ENCODE results near the gene MAP2. TPM values are rescaled to one million over a fixed set of nuclear protein-coding genes. Genes with fewer than 3 reads are reported as not detected.

The MAP2 gene
- total and polyA plus RNA-seq, 2 donors from 2014 or later = 3.6 to 11.4 TPM

DNA sequence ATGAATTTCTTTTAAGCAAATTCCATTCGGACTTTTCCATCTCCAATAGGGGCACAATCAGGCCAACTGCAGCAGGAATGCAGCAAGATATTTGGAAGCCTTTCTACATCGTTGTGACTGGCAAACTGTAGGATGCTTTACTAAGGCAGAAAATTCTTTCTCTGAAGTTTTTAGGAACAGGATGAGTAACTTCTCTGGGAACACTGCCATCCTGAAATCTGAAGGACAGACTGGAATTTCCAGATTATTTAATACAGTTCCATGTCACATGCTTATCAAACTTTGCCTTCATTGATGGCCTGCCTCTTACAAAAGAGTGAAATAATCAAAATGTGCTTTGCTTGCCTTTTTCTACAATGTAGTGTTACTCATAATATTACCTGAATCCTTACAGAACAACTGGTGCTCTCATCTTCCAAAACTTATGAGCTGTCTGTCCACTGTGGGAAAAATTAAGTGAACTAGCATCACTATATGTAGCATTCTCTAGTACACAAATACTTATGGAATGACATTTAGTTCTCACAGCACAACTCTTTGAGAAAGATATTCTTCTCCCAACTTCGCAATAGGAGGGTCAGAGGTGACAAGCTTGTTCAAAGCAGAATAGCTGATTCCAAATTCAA lies 32.0 kb upstream of the MAP2 start:
- H3K4me1 ChIP-seq (ENCODE audit: control insufficient read depth in 2 of 3, insufficient read depth in 2 of 3, low read depth in 1 of 3, low read length in 3 of 3) = no peaks in the 10 kb centered on the region
- no peak overlapping the region for H3K4me3 ChIP-seq (ENCODE audit: low read length in 3 of 3)
- H3K27ac ChIP-seq (ENCODE audit: low read depth in 2 of 2, low read length in 2 of 2) = no peak overlapping the region
- no peak overlapping the region for H3K9ac ChIP-seq (ENCODE audit: low read length in 3 of 3)
- intact Hi-C loops (cut with DNase I) = no loop called here
- H3K36me3 ChIP-seq (ENCODE audit: control insufficient read depth in 2 of 3, insufficient read depth in 3 of 3, low read length in 3 of 3) = no peaks in the 10 kb centered on the region
- no peaks in the 10 kb centered on the region for H3K27me3 ChIP-seq (ENCODE audit: control insufficient read depth, insufficient read depth, low read length)
- no peak for TF ChIP-seq CTCF (IDR thresholded peaks at IDR 0.05; ENCODE audit: borderline replicate concordance, extremely low read depth, insufficient read depth)
- no peaks in the 10 kb centered on the region for H3K9me3 ChIP-seq (ENCODE audit: control insufficient read depth in 2 of 3, insufficient read depth in 1 of 3, low read length in 3 of 3)
- FAIRE-seq = no peak
- DNase-seq = no peak

- Histone ChIP-seq H3K36me3 (ENCODE audit: control insufficient read depth in 2 of 3, insufficient read depth in 3 of 3, low read length in 3 of 3) (no peaks in the 10 kb centered on the region), H3K4me1 (ENCODE audit: control insufficient read depth in 2 of 3, insufficient read depth in 2 of 3, low read depth in 1 of 3, low read length in 3 of 3) (no peaks in the 10 kb centered on the region), H3K27ac (ENCODE audit: low read depth in 2 of 2, low read length in 2 of 2) (no peak overlapping the region), H3K4me3 (ENCODE audit: low read length in 3 of 3) (no peak overlapping the region), H3K9me3 (ENCODE audit: control insufficient read depth in 2 of 3, insufficient read depth in 1 of 3, low read length in 3 of 3) (no peaks in the 10 kb centered on the region), H3K9ac (ENCODE audit: low read length in 3 of 3) (no peak overlapping the region), H3K27me3 (ENCODE audit: control insufficient read depth, insufficient read depth, low read length) (no peaks in the 10 kb centered on the region)
- no peak for TF ChIP-seq CTCF (IDR thresholded peaks at IDR 0.05; ENCODE audit: borderline replicate concordance, extremely low read depth, insufficient read depth)
- FAIRE-seq (no peak), DNase-seq (no peak)
- intact Hi-C loops (cut with DNase I) = no loop called here
Observed at GRCh38 chr2:209395229-209395628, 28.6 kb upstream of the MAP2 start.

GRCh38 chr2:209395652-209396051 lies 28.2 kb upstream of the MAP2 start:
- FAIRE-seq = no peak
- intact Hi-C loops (cut with DNase I) = no loop called here
- no peak overlapping the region for H3K4me3 ChIP-seq (ENCODE audit: low read length in 3 of 3)
- DNase-seq = no peak
- no peaks in the 10 kb centered on the region for H3K4me1 ChIP-seq (ENCODE audit: control insufficient read depth in 2 of 3, insufficient read depth in 2 of 3, low read depth in 1 of 3, low read length in 3 of 3)
- no peaks in the 10 kb centered on the region for H3K36me3 ChIP-seq (ENCODE audit: control insufficient read depth in 2 of 3, insufficient read depth in 3 of 3, low read length in 3 of 3)
- no peaks in the 10 kb centered on the region for H3K9me3 ChIP-seq (ENCODE audit: control insufficient read depth in 2 of 3, insufficient read depth in 1 of 3, low read length in 3 of 3)
- no peak overlapping the region for H3K9ac ChIP-seq (ENCODE audit: low read length in 3 of 3)
- TF ChIP-seq CTCF (IDR thresholded peaks at IDR 0.05; ENCODE audit: borderline replicate concordance, extremely low read depth, insufficient read depth) = no peak
- no peak overlapping the region for H3K27ac ChIP-seq (ENCODE audit: low read depth in 2 of 2, low read length in 2 of 2)
- no peaks in the 10 kb centered on the region for H3K27me3 ChIP-seq (ENCODE audit: control insufficient read depth, insufficient read depth, low read length)

DNA sequence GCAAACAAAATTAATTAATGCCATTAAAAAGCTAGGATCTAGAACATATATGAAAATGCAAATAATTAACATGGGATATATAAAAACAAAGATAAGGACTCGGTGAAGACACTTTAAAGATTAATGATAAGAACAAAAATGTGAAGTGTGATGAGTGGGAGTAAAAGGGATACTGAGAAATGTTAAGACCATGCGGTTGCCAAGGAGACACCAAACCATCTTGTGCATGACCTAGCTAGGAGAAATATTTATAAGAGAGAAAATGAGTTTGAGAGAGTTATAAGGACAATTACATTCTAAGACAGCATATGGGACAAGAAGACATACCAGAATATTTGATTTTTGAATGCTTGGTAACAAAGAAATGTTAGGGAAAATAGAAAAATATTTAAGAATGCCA lies 25.4 kb upstream of the MAP2 start:
- Histone ChIP-seq H3K27ac (ENCODE audit: low read depth in 2 of 2, low read length in 2 of 2) (no peak overlapping the region), H3K9me3 (ENCODE audit: control insufficient read depth in 2 of 3, insufficient read depth in 1 of 3, low read length in 3 of 3) (no peaks in the 10 kb centered on the region), H3K9ac (ENCODE audit: low read length in 3 of 3) (no peak overlapping the region), H3K4me1 (ENCODE audit: control insufficient read depth in 2 of 3, insufficient read depth in 2 of 3, low read depth in 1 of 3, low read length in 3 of 3) (no peaks in the 10 kb centered on the region), H3K36me3 (ENCODE audit: control insufficient read depth in 2 of 3, insufficient read depth in 3 of 3, low read length in 3 of 3) (no peaks in the 10 kb centered on the region), H3K4me3 (ENCODE audit: low read length in 3 of 3) (no peak overlapping the region), H3K27me3 (ENCODE audit: control insufficient read depth, insufficient read depth, low read length) (no peaks in the 10 kb centered on the region)
- no peak for FAIRE-seq
- intact Hi-C loops (cut with DNase I) = no loop called here
- DNase-seq = no peak
- TF ChIP-seq CTCF (IDR thresholded peaks at IDR 0.05; ENCODE audit: borderline replicate concordance, extremely low read depth, insufficient read depth) = no peak
